PC-9 (cell line): ENCODE results near the gene CYP2C18. TPM values are rescaled to one million over a fixed set of nuclear protein-coding genes. Genes with fewer than 3 reads are reported as not detected.
"Not testable (repeated sequence)": the region's sequence is repeated elsewhere in the genome, so short reads cannot be mapped to it uniquely, and the experiment has no call there.

ENCODE experiments used
- BruUV-seq: library from RNA; stranded (reverse); fragments of 400-500 nt; replicated peaks from 2 replicates; lab custom pipeline; 2021; lab: Mats Ljungman, UMichigan
- CTCF ChIA-PET: fragments of 300-600 bp; sonication (Branson Sonifier 250); formaldehyde crosslinking; loops from one replicate; lab custom pipeline; 2022; ENCODE audit warnings: antibody characterized with exemption; lab: Charles Lee
- POLR2A ChIA-PET: fragments of 300-600 bp; sonication (Branson Sonifier 250); formaldehyde crosslinking; loops from one replicate; lab custom pipeline; 2022; ENCODE audit warnings: antibody characterized with exemption; ENCODE audit not compliant: unreplicated experiment; lab: Charles Lee
- DNase-seq, 2 experiments: peaks; one replicate each; pipeline versions ENCODE4 v3.0.0 to v3.0.0-alpha.2; 2015 to 2022; ENCODE audit warnings: mixed read lengths in 1 of 2
- H2AFZ ChIP-seq: fragments of 200-600 bp; sonication (generic); 2 replicates; pipeline ENCODE4 v1.8.1; 2017; ENCODE audit warnings: antibody characterized with exemption
- H3F3A ChIP-seq: fragments of 200-600 bp; sonication (generic); 2 replicates; pipeline ENCODE4 v1.8.1; 2017; ENCODE audit warnings: antibody characterized with exemption, mild to moderate bottlenecking, low read depth; ENCODE audit not compliant: insufficient read depth
- H3K27ac ChIP-seq: fragments of 200-600 bp; sonication (generic); 2 replicates; pipeline ENCODE4 v1.6.1; 2016; ENCODE audit warnings: mixed run types
- H3K27me3 ChIP-seq: fragments of 200-600 bp; sonication (generic); 2 replicates; pipeline ENCODE4 v1.6.1; 2016; ENCODE audit warnings: low read depth, mixed run types; ENCODE audit not compliant: insufficient read depth
- H3K36me3 ChIP-seq: fragments of 200-600 bp; sonication (generic); 2 replicates; pipeline ENCODE4 v1.6.1; 2016; ENCODE audit warnings: low read depth, mixed run types
- H3K4me1 ChIP-seq: fragments of 200-600 bp; sonication (generic); replicated peaks from 2 replicates; pipeline ENCODE4 v1.6.1; 2016; ENCODE audit warnings: mixed run types; ENCODE audit not compliant: insufficient read depth
- H3K4me2 ChIP-seq: fragments of 200-600 bp; sonication (generic); 2 replicates; pipeline ENCODE4 v1.6.1; 2017; ENCODE audit warnings: mixed run types
- H3K4me3 ChIP-seq: fragments of 200-600 bp; sonication (generic); 2 replicates; pipeline ENCODE4 v1.6.1; 2016; ENCODE audit warnings: mixed run types
- H3K79me2 ChIP-seq: fragments of 200-600 bp; sonication (generic); 2 replicates; pipeline ENCODE4 v1.6.1; 2017; ENCODE audit warnings: low read depth, mixed run types
- H3K9me2 ChIP-seq: fragments of 200-600 bp; sonication (generic); 2 replicates; pipeline ENCODE4 v1.8.1; 2017; ENCODE audit warnings: mild to moderate bottlenecking; ENCODE audit not compliant: insufficient read depth
- H3K9me3 ChIP-seq: fragments of 200-600 bp; sonication (generic); 2 replicates; pipeline ENCODE4 v1.8.1; 2016; ENCODE audit warnings: low read depth; ENCODE audit not compliant: insufficient read depth
- H4K20me1 ChIP-seq: fragments of 200-600 bp; sonication (generic); 2 replicates; pipeline ENCODE4 v1.8.1; 2017; ENCODE audit not compliant: insufficient read depth
- CTCF ChIP-seq: fragments of 200-600 bp; sonication (generic); conservative IDR thresholded peaks from 2 replicates; pipeline ENCODE4 v1.6.1; 2017; ENCODE audit warnings: mixed run types, antibody characterized with exemption, mild to moderate bottlenecking, moderate library complexity
- EZH2 ChIP-seq: fragments of 200-600 bp; sonication (generic); IDR thresholded peaks from 2 replicates; pipeline ENCODE4 v1.8.0; 2017; ENCODE audit warnings: antibody characterized with exemption, low read depth
- intact Hi-C: fragments of 100-400 bp; cut with micrococcal nuclease; formaldehyde crosslinking; loops from one replicate; pipeline ENCODE4 v1.10.0; 2022; ENCODE audit not compliant: unreplicated experiment
- total RNA-seq: library from RNA; stranded (reverse); gene quantifications from 2 replicates; pipeline ENCODE4 v1.2.3, GENCODE V29; 2021

CYP2C18 gene
- total RNA-seq, 1 experiment from 2014 or later, result not detected

GRCh38 chr10:94678475-94678874 lies 5.1 kb upstream of the CYP2C18 start:
- BruUV-seq, result no TSS peak
- no peak overlapping the region for H2AFZ ChIP-seq
- POLR2A ChIA-PET, result no interaction called here
- H3K27ac ChIP-seq, result no peak overlapping the region
- TF ChIP-seq CTCF (no peak), EZH2 (no peak)
- H3K4me3 ChIP-seq, result no peak overlapping the region
- no peaks in the 10 kb centered on the region for H4K20me1 ChIP-seq
- no peaks in the 10 kb centered on the region for H3K9me2 ChIP-seq
- CTCF ChIA-PET, result no interaction called here
- H3K4me1 ChIP-seq, result no peaks in the 10 kb centered on the region
- intact Hi-C loops, result no loop called here
- no peak overlapping the region for H3K4me2 ChIP-seq
- H3K79me2 ChIP-seq, result no peaks in the 10 kb centered on the region
- no peaks in the 10 kb centered on the region for H3K27me3 ChIP-seq
- no peaks in the 10 kb centered on the region for H3K36me3 ChIP-seq
- no peak for DNase-seq
- no peaks in the 10 kb centered on the region for H3K9me3 ChIP-seq
- H3F3A ChIP-seq, result no peaks in the 10 kb centered on the region

- Histone ChIP-seq H3F3A (no peaks in the 10 kb centered on the region), H2AFZ (no peak overlapping the region), H3K79me2 (no peaks in the 10 kb centered on the region), H3K4me1 (no peaks in the 10 kb centered on the region), H3K27me3 (no peaks in the 10 kb centered on the region), H3K9me3 (no peaks in the 10 kb centered on the region), H3K4me2 (no peak overlapping the region), H4K20me1 (no peaks in the 10 kb centered on the region), H3K4me3 (no peak overlapping the region), H3K9me2 (no peaks in the 10 kb centered on the region), H3K36me3 (no peaks in the 10 kb centered on the region), H3K27ac (no peak overlapping the region)
- TF ChIP-seq EZH2, result no peak
- no peak for TF ChIP-seq CTCF
- no peak for DNase-seq
- intact Hi-C loops, result no loop called here
- no TSS peak for BruUV-seq
- ChIA-PET CTCF (no interaction called here), POLR2A (no interaction called here)
Observed at GRCh38 chr10:94680544-94680943, 3.0 kb upstream of the CYP2C18 start.

- intact Hi-C loops, H3K4me1 ChIP-seq, H3K4me2 ChIP-seq, CTCF ChIA-PET, H4K20me1 ChIP-seq, H3K9me2 ChIP-seq, DNase-seq, H3K79me2 ChIP-seq, H3K9me3 ChIP-seq, POLR2A ChIA-PET, H3F3A ChIP-seq, H3K36me3 ChIP-seq, H3K4me3 ChIP-seq, H3K27ac ChIP-seq, BruUV-seq, H3K27me3 ChIP-seq, H2AFZ ChIP-seq: not testable (repeated sequence)
Observed at GRCh38 chr10:94682636-94683035, 893 bp upstream of the CYP2C18 start.

- CTCF ChIA-PET, result interaction anchor here (0.6 kb wide), 1 partner anchor 365 kb away, joined by 3 read pairs; no protein-coding TSS in a partner anchor
- H3K4me2 ChIP-seq, result no peak overlapping the region
- no peaks in the 10 kb centered on the region for H3K36me3 ChIP-seq
- no peak overlapping the region for H2AFZ ChIP-seq
- H3F3A ChIP-seq, result no peaks in the 10 kb centered on the region
- H3K27ac ChIP-seq, result no peak overlapping the region
- no TSS peak for BruUV-seq
- DNase-seq, result no peak
- no peaks in the 10 kb centered on the region for H3K9me2 ChIP-seq
- no peaks in the 10 kb centered on the region for H3K27me3 ChIP-seq
- no peaks in the 10 kb centered on the region for H3K9me3 ChIP-seq
- H4K20me1 ChIP-seq, result no peaks in the 10 kb centered on the region
- H3K79me2 ChIP-seq, result no peaks in the 10 kb centered on the region
- no peak overlapping the region for H3K4me3 ChIP-seq
- TF ChIP-seq EZH2 (no peak), CTCF (no peak)
- intact Hi-C loops, result no loop called here
- POLR2A ChIA-PET, result no interaction called here
- H3K4me1 ChIP-seq, result no peaks in the 10 kb centered on the region
Observed at GRCh38 chr10:94687625-94688248, 4.2 kb downstream of the CYP2C18 start.
